KMS-11 (cell line): ENCODE data around the gene DONSON.

Source experiments
- H2AFZ ChIP-seq: fragments of 200-600 bp; sonication (generic); 2 replicates; pipeline ENCODE4 v1.6.1; 2016; ENCODE audit warnings: antibody characterized with exemption, mixed run types, low read depth
- H3K27ac ChIP-seq: fragments of 200-600 bp; sonication (generic); 2 replicates; pipeline ENCODE4 v1.6.1; 2016; ENCODE audit warnings: mild to moderate bottlenecking, mixed run types
- H3K27me3 ChIP-seq: fragments of 200-600 bp; sonication (generic); 2 replicates; pipeline ENCODE4 v1.6.1; 2017; ENCODE audit warnings: mild to moderate bottlenecking, low read depth, mixed run types, moderate library complexity; ENCODE audit not compliant: insufficient read depth
- H3K36me3 ChIP-seq: fragments of 200-600 bp; sonication (generic); 2 replicates; pipeline ENCODE4 v1.6.1; 2017; ENCODE audit warnings: mild to moderate bottlenecking, mixed run types; ENCODE audit not compliant: insufficient read depth
- H3K4me1 ChIP-seq: fragments of 200-600 bp; sonication (generic); 2 replicates; pipeline ENCODE4 v1.6.1; 2016; ENCODE audit warnings: mild to moderate bottlenecking, low read depth, mixed run types; ENCODE audit not compliant: poor library complexity, severe bottlenecking
- H3K4me2 ChIP-seq: fragments of 200-600 bp; sonication (generic); 2 replicates; pipeline ENCODE4 v1.7.0; 2016; ENCODE audit warnings: mild to moderate bottlenecking, mixed run types
- H3K4me3 ChIP-seq: fragments of 200-600 bp; sonication (generic); IDR thresholded peaks from 2 replicates; pipeline ENCODE4 v1.6.1; 2017; ENCODE audit warnings: low read depth, low read length, mixed read lengths; ENCODE audit not compliant: insufficient read depth
- H3K79me2 ChIP-seq: fragments of 200-600 bp; sonication (generic); 2 replicates; pipeline ENCODE4 v1.6.1; 2016; ENCODE audit warnings: low read depth, mixed run types; ENCODE audit not compliant: insufficient read depth
- H3K9ac ChIP-seq: fragments of 200-600 bp; sonication (generic); 2 replicates; pipeline ENCODE4 v1.6.1; 2016; ENCODE audit warnings: mild to moderate bottlenecking, mixed run types
- H4K20me1 ChIP-seq: fragments of 200-600 bp; sonication (generic); 2 replicates; pipeline ENCODE4 v1.6.1; 2016; ENCODE audit warnings: mild to moderate bottlenecking, mixed run types; ENCODE audit not compliant: insufficient read depth
- TF ChIP-seq, protein P1 (sequence below): fragments of 200-600 bp; sonication (generic); conservative IDR thresholded peaks from 2 replicates; pipeline ENCODE4 v1.6.1; 2017; ENCODE audit warnings: low read depth, mild to moderate bottlenecking, antibody characterized with exemption, low read length, moderate library complexity, mixed read lengths

DONSON gene

DNA sequence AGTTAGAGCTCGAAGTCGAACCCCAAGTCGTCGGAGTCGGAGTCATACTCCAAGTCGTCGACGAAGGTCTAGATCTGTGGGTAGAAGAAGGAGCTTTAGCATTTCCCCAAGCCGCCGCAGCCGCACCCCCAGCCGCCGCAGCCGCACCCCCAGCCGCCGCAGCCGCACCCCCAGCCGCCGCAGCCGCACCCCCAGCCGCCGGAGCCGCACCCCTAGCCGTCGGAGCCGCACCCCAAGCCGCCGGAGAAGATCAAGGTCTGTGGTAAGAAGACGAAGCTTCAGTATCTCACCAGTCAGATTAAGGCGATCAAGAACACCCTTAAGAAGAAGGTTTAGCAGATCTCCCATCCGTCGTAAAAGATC lies 33.5 kb downstream of the DONSON start:
- Histone ChIP-seq H3K36me3 (peaks cover 63% of the 10 kb centered on the region; the same call in 1 of the 2 replicates), H2AFZ (no peak overlapping the region), H4K20me1 (peaks cover 35% of the 10 kb centered on the region), H3K4me3 (no peak overlapping the region), H3K9ac (no peak overlapping the region), H3K27me3 (no peaks in the 10 kb centered on the region), H3K4me1 (no peaks in the 10 kb centered on the region), H3K4me2 (no peak overlapping the region), H3K79me2 (peaks cover 96% of the 10 kb centered on the region), H3K27ac (no peak overlapping the region)
- TF ChIP-seq, protein P1, sequence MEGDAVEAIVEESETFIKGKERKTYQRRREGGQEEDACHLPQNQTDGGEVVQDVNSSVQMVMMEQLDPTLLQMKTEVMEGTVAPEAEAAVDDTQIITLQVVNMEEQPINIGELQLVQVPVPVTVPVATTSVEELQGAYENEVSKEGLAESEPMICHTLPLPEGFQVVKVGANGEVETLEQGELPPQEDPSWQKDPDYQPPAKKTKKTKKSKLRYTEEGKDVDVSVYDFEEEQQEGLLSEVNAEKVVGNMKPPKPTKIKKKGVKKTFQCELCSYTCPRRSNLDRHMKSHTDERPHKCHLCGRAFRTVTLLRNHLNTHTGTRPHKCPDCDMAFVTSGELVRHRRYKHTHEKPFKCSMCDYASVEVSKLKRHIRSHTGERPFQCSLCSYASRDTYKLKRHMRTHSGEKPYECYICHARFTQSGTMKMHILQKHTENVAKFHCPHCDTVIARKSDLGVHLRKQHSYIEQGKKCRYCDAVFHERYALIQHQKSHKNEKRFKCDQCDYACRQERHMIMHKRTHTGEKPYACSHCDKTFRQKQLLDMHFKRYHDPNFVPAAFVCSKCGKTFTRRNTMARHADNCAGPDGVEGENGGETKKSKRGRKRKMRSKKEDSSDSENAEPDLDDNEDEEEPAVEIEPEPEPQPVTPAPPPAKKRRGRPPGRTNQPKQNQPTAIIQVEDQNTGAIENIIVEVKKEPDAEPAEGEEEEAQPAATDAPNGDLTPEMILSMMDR, result no peak

DNA sequence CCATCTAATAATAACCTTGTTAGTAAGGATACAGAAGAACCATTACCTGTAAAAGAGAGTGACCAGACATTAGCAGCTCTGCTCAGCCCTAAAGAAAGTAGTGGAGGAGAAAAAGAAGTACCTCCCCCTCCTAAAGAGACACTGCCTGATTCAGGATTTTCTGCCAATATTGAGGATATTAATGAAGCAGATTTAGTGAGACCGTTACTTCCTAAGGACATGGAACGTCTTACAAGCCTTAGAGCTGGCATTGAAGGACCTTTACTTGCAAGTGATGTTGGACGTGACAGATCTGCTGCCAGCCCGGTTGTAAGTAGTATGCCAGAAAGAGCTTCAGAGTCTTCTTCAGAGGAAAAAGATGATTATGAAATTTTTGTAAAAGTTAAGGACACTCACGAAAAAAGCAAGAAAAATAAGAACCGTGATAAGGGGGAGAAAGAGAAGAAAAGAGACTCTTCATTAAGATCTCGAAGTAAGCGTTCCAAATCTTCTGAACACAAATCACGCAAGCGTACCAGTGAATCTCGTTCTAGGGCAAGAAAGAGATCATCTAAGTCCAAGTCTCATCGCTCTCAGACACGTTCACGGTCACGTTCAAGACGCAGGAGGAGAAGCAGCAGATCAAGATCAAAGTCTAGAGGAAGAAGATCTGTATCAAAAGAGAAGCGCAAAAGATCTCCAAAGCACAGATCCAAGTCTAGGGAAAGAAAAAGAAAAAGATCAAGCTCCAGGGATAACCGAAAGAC lies 34.1 kb downstream of the DONSON start:
- TF ChIP-seq, protein P1, result no peak
- H3K27me3 ChIP-seq, result no peaks in the 10 kb centered on the region
- no peak overlapping the region for H2AFZ ChIP-seq
- no peak overlapping the region for H3K4me3 ChIP-seq
- H3K4me1 ChIP-seq, result no peaks in the 10 kb centered on the region
- no peak overlapping the region for H3K9ac ChIP-seq
- H3K4me2 ChIP-seq, result no peak overlapping the region
- peaks cover 40% of the 10 kb centered on the region for H4K20me1 ChIP-seq
- peaks cover 97% of the 10 kb centered on the region for H3K79me2 ChIP-seq
- peaks cover 65% of the 10 kb centered on the region; the same call in 1 of the 2 replicates for H3K36me3 ChIP-seq
- no peak overlapping the region for H3K27ac ChIP-seq

DNA sequence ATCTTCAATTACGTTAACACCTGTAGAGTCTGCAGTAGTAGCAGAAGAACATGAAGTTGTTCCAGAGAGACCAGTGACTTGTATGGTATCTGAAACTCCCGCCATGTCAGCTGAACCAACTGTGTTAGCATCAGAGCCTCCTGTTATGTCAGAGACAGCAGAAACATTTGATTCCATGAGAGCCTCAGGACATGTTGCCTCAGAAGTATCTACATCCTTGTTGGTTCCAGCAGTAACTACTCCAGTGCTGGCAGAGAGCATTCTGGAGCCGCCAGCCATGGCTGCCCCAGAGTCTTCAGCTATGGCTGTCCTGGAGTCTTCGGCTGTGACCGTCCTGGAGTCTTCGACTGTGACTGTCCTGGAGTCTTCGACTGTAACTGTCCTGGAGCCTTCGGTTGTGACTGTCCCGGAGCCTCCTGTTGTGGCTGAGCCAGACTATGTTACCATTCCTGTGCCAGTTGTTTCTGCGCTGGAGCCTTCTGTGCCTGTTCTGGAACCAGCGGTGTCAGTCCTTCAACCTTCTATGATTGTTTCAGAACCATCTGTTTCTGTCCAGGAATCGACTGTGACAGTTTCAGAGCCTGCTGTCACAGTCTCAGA lies 35.4 kb downstream of the DONSON start:
- H3K36me3 ChIP-seq, result peaks cover 71% of the 10 kb centered on the region; the same call in 1 of the 2 replicates
- peaks cover 48% of the 10 kb centered on the region for H4K20me1 ChIP-seq

DNA sequence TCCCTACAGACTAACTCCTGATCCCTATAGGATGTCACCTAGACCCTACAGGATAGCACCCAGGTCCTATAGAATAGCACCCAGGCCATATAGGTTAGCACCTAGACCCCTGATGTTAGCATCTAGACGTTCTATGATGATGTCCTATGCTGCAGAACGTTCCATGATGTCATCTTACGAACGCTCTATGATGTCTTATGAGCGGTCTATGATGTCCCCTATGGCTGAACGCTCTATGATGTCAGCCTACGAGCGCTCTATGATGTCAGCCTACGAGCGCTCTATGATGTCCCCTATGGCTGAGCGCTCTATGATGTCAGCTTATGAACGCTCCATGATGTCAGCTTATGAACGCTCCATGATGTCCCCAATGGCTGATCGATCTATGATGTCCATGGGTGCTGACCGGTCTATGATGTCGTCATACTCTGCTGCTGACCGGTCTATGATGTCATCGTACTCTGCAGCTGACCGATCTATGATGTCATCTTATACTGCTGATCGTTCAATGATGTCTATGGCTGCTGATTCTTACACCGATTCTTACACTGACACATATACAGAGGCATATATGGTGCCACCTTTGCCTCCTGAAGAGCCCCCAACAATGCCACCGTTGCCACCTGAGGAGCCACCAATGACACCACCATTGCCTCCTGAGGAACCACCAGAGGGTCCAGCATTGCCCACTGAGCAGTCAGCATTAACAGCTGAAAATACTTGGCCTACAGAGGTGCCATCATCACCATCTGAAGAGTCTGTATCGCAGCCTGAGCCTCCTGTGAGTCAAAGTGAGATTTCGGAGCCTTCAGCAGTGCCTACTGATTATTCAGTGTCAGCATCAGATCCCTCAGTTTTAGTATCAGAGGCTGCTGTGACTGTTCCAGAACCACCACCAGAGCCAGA lies 36.1 kb downstream of the DONSON start:
- peaks cover 51% of the 10 kb centered on the region for H4K20me1 ChIP-seq
- no peaks in the 10 kb centered on the region for H3K27me3 ChIP-seq
- no peaks in the 10 kb centered on the region for H3K4me1 ChIP-seq
- H3K79me2 ChIP-seq, result peaks cover 98% of the 10 kb centered on the region
- H3K4me3 ChIP-seq, result no peak overlapping the region
- no peak overlapping the region for H3K9ac ChIP-seq
- no peak overlapping the region for H3K4me2 ChIP-seq
- no peak overlapping the region for H3K27ac ChIP-seq
- no peak overlapping the region for H2AFZ ChIP-seq
- peaks cover 68% of the 10 kb centered on the region; the same call in 1 of the 2 replicates for H3K36me3 ChIP-seq
- TF ChIP-seq, protein P1, result no peak

More for the DNA sequence above, 35.4 kb downstream of the DONSON start:
- Histone ChIP-seq H2AFZ (no peak overlapping the region), H3K27ac (no peak overlapping the region), H3K4me1 (no peaks in the 10 kb centered on the region), H3K79me2 (peaks cover 97% of the 10 kb centered on the region), H3K9ac (no peak overlapping the region), H3K27me3 (no peaks in the 10 kb centered on the region), H3K4me3 (no peak overlapping the region), H3K4me2 (no peak overlapping the region)
- TF ChIP-seq, protein P1, result no peak
